HepG2 (cell line): ENCODE results near the gene AUP1. TPM values are rescaled to one million over a fixed set of nuclear protein-coding genes. Genes with fewer than 3 reads are reported as not detected.

Source experiments
- BCL6 ChIP-seq: IDR thresholded peaks from 2 replicates; pipeline ENCODE4 v1.6.1; 2016; ENCODE audit warnings: missing genetic modification reagents, missing compliant biosample characterization
- FOXA3 ChIP-seq: IDR thresholded peaks from 2 replicates; pipeline ENCODE4 v1.6.1; 2016; ENCODE audit warnings: missing genetic modification reagents, missing compliant biosample characterization
- MAFK ChIP-seq, 2 experiments: IDR thresholded peaks in 1 of 2; conservative IDR thresholded peaks in 1 of 2; 2 replicates each; pipeline ENCODE4 v1.6.1; 2011; ENCODE audit warnings: improper control_type of control experiment in 2 of 2, low read length in 2 of 2
- POLR2AphosphoS2 ChIP-seq: IDR thresholded peaks from 2 replicates; pipeline ENCODE4 v1.6.1; 2011; ENCODE audit warnings: low read depth, low read length, improper control_type of control experiment
- SMC3 ChIP-seq: IDR thresholded peaks from 2 replicates; pipeline ENCODE4 v1.6.1; 2011; ENCODE audit warnings: low read length, improper control_type of control experiment
- SPEN ChIP-seq: sonication (generic); formaldehyde crosslinking; IDR thresholded peaks from 2 replicates; pipeline ENCODE4 v1.5.1; 2020; ENCODE audit warnings: low read depth, mild to moderate bottlenecking, missing genetic modification reagents
- THAP11 ChIP-seq: IDR thresholded peaks from 2 replicates; pipeline ENCODE4 v1.6.1; 2016; ENCODE audit warnings: missing biosample characterization, missing genetic modification reagents
- TRIM24 ChIP-seq: sonication (generic); formaldehyde crosslinking; IDR thresholded peaks from 2 replicates; pipeline ENCODE4 v1.8.0; 2022; ENCODE audit warnings: mild to moderate bottlenecking, missing genetic modification reagents
- ZNF431 ChIP-seq: sonication (generic); formaldehyde crosslinking; IDR thresholded peaks from 2 replicates; pipeline ENCODE4 v1.9.0; 2022; ENCODE audit warnings: missing genetic modification reagents, low read depth, mild to moderate bottlenecking, borderline replicate concordance
- ZNF562 ChIP-seq: sonication (generic); formaldehyde crosslinking; IDR thresholded peaks from 2 replicates; pipeline ENCODE4 v1.8.0; 2022; ENCODE audit warnings: missing genetic modification reagents, borderline replicate concordance
- ZNF644 ChIP-seq: IDR thresholded peaks from 2 replicates; pipeline ENCODE4 v1.6.1; 2016; ENCODE audit warnings: low read depth
- ZNF724P ChIP-seq: sonication (generic); formaldehyde crosslinking; IDR thresholded peaks from 2 replicates; pipeline ENCODE4 v1.8.0; 2022; ENCODE audit warnings: missing genetic modification reagents, borderline replicate concordance
- polyA plus RNA-seq, 8 experiments: library from polyadenylated mRNA; depleted of rRNA in 3 of 8; stranded (reverse) in 7 of 8; unstranded in 1 of 8; fragments of >200 nt; fragmentation: Illumina TruSeq in 4 of 8; extraction: Trizol in 4 of 8; gene quantifications; 2 replicates each; pipeline versions ENCODE4 v1.2.1 to v1.2.3, GENCODE V29; 2011 to 2016; ENCODE audit warnings: low read depth in 4 of 8, missing spikeins in 1 of 8, mixed read lengths in 1 of 8; ENCODE audit not compliant: insufficient read depth in 1 of 8
- total RNA-seq, 5 experiments: library from RNA; depleted of rRNA; stranded (reverse); fragments of >200 nt; fragmentation: Illumina TruSeq; extraction: Trizol; gene quantifications; 2 replicates each; pipeline ENCODE4 v1.2.3, GENCODE V29; 2016; ENCODE audit warnings: low read depth in 1 of 5
- TF ChIP-seq, protein P1 (sequence below): sonication (generic); formaldehyde crosslinking; IDR thresholded peaks from 2 replicates; pipeline ENCODE4 v1.4.0; 2020; ENCODE audit warnings: missing genetic modification reagents, borderline replicate concordance
- TF ChIP-seq, protein P2 (sequence below): sonication (generic); formaldehyde crosslinking; IDR thresholded peaks from 2 replicates; pipeline ENCODE4 v1.5.1; 2020; ENCODE audit warnings: mild to moderate bottlenecking, missing genetic modification reagents
- TF ChIP-seq, protein P3 (sequence below): IDR thresholded peaks from 2 replicates; pipeline ENCODE4 v1.4.0; 2020; ENCODE audit warnings: mild to moderate bottlenecking, missing genetic modification reagents
- TF ChIP-seq, protein P4 (sequence below): sonication (generic); formaldehyde crosslinking; IDR thresholded peaks from 2 replicates; pipeline ENCODE4 v1.8.1; 2023; ENCODE audit warnings: mild to moderate bottlenecking, missing genetic modification reagents, borderline replicate concordance
- TF ChIP-seq, protein P5 (sequence below): sonication (generic); formaldehyde crosslinking; IDR thresholded peaks from 2 replicates; pipeline ENCODE4 v1.8.0; 2022; ENCODE audit warnings: missing genetic modification reagents, mild to moderate bottlenecking, borderline replicate concordance

AUP1 gene
- total and polyA plus RNA-seq, 2 of the 13 experiments (the other 11 are each of a cell fraction or from before 2014, with no cell fraction given), result 174 to 267 TPM

DNA sequence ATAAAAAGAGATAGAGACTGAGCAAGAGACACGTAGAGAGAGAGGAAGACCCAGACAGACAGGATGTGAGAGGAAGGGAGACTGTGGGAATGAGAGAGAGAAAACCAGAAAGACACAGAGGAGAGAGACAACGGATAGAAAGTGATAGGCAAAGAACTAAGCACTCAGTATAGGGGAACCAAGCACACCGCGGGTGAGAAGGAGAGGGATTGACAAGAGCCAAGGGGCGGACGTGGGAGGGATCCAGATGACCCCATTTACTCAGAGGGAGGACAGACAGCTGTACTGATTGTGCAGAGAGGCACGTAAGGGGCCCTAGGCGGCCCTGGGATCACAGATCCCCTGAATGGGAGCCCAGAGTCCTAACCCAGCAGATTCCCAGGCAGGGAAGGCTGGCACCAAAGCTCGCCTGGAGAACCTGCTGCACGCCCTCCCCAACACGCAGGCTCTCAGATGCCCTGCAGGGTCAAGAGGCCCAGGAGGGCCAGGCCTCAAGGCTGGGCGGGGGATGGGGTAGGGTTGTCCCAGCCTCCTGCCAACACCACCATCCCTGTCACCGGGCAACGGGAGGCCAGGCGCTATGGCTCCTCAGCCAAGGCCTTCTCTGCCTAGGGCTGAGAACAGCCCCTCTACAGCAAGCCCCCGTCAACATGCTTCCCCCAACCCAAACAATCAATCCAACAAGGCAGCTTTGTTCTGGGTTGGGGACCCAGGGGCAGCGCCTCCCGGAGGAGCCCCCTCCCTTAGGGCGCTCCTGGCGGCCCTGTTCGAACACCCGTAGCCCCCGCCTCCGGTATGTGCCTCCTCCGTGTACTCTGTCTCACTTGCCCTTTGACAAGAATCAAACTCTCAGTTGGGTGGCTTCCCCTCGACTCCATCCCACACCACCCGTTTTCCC, 23.7 kb upstream of the AUP1 start (continued):
- TF ChIP-seq, protein P1, sequence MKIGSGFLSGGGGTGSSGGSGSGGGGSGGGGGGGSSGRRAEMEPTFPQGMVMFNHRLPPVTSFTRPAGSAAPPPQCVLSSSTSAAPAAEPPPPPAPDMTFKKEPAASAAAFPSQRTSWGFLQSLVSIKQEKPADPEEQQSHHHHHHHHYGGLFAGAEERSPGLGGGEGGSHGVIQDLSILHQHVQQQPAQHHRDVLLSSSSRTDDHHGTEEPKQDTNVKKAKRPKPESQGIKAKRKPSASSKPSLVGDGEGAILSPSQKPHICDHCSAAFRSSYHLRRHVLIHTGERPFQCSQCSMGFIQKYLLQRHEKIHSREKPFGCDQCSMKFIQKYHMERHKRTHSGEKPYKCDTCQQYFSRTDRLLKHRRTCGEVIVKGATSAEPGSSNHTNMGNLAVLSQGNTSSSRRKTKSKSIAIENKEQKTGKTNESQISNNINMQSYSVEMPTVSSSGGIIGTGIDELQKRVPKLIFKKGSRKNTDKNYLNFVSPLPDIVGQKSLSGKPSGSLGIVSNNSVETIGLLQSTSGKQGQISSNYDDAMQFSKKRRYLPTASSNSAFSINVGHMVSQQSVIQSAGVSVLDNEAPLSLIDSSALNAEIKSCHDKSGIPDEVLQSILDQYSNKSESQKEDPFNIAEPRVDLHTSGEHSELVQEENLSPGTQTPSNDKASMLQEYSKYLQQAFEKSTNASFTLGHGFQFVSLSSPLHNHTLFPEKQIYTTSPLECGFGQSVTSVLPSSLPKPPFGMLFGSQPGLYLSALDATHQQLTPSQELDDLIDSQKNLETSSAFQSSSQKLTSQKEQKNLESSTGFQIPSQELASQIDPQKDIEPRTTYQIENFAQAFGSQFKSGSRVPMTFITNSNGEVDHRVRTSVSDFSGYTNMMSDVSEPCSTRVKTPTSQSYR (CRISPR knock-in tag), result peak; percentile 78; the same call in 1 of the 2 replicates
- no peak for TF ChIP-seq TRIM24 (CRISPR knock-in tag)
- TF ChIP-seq SPEN (CRISPR knock-in tag), result no peak
- no peak for TF ChIP-seq ZNF562
- peak; percentile 9; the same call in 1 of the 2 replicates for TF ChIP-seq THAP11 (CRISPR knock-in tag)
- TF ChIP-seq, protein P2, sequence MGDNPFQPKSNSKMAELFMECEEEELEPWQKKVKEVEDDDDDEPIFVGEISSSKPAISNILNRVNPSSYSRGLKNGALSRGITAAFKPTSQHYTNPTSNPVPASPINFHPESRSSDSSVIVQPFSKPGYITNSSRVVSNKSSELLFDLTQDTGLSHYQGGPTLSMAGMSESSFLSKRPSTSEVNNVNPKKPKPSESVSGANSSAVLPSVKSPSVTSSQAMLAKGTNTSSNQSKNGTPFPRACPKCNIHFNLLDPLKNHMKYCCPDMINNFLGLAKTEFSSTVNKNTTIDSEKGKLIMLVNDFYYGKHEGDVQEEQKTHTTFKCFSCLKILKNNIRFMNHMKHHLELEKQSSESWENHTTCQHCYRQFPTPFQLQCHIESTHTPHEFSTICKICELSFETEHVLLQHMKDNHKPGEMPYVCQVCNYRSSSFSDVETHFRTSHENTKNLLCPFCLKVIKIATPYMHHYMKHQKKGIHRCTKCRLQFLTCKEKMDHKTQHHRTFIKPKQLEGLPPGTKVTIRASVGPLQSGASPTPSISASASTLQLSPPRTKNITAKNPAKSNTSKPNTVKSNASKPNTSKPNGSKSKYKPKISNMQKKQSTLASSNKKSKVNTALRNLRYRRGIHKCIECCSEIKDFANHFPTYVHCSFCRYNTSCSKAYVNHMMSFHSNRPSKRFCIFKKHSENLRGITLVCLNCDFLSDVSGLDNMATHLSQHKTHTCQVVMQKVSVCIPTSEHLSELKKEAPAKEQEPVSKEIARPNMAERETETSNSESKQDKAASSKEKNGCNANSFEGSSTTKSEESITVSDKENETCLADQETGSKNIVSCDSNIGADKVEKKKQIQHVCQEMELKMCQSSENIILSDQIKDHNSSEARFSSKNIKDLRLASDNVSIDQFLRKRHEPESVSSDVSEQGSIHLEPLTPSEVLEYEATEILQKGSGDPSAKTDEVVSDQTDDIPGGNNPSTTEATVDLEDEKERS (CRISPR knock-in tag), result no peak
- TF ChIP-seq, protein P3, sequence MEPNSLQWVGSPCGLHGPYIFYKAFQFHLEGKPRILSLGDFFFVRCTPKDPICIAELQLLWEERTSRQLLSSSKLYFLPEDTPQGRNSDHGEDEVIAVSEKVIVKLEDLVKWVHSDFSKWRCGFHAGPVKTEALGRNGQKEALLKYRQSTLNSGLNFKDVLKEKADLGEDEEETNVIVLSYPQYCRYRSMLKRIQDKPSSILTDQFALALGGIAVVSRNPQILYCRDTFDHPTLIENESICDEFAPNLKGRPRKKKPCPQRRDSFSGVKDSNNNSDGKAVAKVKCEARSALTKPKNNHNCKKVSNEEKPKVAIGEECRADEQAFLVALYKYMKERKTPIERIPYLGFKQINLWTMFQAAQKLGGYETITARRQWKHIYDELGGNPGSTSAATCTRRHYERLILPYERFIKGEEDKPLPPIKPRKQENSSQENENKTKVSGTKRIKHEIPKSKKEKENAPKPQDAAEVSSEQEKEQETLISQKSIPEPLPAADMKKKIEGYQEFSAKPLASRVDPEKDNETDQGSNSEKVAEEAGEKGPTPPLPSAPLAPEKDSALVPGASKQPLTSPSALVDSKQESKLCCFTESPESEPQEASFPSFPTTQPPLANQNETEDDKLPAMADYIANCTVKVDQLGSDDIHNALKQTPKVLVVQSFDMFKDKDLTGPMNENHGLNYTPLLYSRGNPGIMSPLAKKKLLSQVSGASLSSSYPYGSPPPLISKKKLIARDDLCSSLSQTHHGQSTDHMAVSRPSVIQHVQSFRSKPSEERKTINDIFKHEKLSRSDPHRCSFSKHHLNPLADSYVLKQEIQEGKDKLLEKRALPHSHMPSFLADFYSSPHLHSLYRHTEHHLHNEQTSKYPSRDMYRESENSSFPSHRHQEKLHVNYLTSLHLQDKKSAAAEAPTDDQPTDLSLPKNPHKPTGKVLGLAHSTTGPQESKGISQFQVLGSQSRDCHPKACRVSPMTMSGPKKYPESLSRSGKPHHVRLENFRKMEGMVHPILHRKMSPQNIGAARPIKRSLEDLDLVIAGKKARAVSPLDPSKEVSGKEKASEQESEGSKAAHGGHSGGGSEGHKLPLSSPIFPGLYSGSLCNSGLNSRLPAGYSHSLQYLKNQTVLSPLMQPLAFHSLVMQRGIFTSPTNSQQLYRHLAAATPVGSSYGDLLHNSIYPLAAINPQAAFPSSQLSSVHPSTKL, result 0 out of 2 replicates have a peak, but pooled peaks have one; percentile 47
- TF ChIP-seq SMC3, result no peak
- no peak for TF ChIP-seq ZNF724P
- TF ChIP-seq, protein P4, sequence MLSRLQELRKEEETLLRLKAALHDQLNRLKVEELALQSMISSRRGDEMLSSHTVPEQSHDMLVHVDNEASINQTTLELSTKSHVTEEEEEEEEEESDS (CRISPR knock-in tag), result no peak
- 0 out of 2 replicates have a peak, but pooled peaks have one; percentile 43 for TF ChIP-seq ZNF431 (CRISPR knock-in tag)
- TF ChIP-seq FOXA3 (CRISPR knock-in tag), result peak; percentile 30; the same call in 1 of the 2 replicates
- no peak for TF ChIP-seq POLR2AphosphoS2
- TF ChIP-seq, protein P5, sequence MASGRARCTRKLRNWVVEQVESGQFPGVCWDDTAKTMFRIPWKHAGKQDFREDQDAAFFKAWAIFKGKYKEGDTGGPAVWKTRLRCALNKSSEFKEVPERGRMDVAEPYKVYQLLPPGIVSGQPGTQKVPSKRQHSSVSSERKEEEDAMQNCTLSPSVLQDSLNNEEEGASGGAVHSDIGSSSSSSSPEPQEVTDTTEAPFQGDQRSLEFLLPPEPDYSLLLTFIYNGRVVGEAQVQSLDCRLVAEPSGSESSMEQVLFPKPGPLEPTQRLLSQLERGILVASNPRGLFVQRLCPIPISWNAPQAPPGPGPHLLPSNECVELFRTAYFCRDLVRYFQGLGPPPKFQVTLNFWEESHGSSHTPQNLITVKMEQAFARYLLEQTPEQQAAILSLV (CRISPR knock-in tag), result peak; percentile 19; the same call in 1 of the 2 replicates
- no peak for TF ChIP-seq ZNF644 (CRISPR knock-in tag)
- TF ChIP-seq BCL6, result peak; percentile 18; the same call in 1 of the 2 replicates
- no peak for TF ChIP-seq MAFK (conservative IDR thresholded peaks at IDR 0.05 in 1 of 2, IDR thresholded peaks at IDR 0.05 in 1 of 2; ENCODE audit: low read length in 2 of 2)
